Activated CD4-positive, alpha-beta T cell treated with anti-CD3 and anti-CD28 coated beads, Interleukin-2, amount 10 ng/mL, durations not matched to agents 7 days and 5 days (primary cell): ENCODE measurements around the gene PRKCA. TPM values are rescaled to one million over a fixed set of nuclear protein-coding genes. Genes with fewer than 3 reads are reported as not detected.

ENCODE experiments used
- CTCF ChIA-PET: fragments of 350-600 bp; sonication (Branson Sonifier 250); formaldehyde crosslinking; loops from one replicate; lab custom pipeline; 2021; ENCODE audit warnings: antibody characterized with exemption; lab: Charles Lee
- POLR2A ChIA-PET: fragments of 350-600 bp; sonication (Branson Sonifier 250); formaldehyde crosslinking; loops from one replicate; lab custom pipeline; 2021; ENCODE audit warnings: antibody characterized with exemption; lab: Charles Lee
- DNase-seq: peaks from one replicate; pipeline ENCODE4 v3.0.0-alpha.2; 2020
- H3K27ac Mint-ChIP-seq: one replicate; pipeline ENCODE4 v1.8.0; 2021; ENCODE audit warnings: mild to moderate bottlenecking, moderate library complexity, mixed read lengths
- H3K27me3 Mint-ChIP-seq: one replicate; pipeline ENCODE4 v1.8.0; 2021; ENCODE audit warnings: mixed read lengths
- H3K36me3 Mint-ChIP-seq: one replicate; pipeline ENCODE4 v1.8.0; 2021; ENCODE audit warnings: low read depth, mixed read lengths
- H3K4me1 Mint-ChIP-seq: one replicate; pipeline ENCODE4 v1.8.0; 2021; ENCODE audit warnings: mixed read lengths
- H3K4me3 Mint-ChIP-seq: one replicate; pipeline ENCODE4 v1.8.0; 2021; ENCODE audit warnings: mild to moderate bottlenecking, moderate library complexity, mixed read lengths
- H3K9me3 Mint-ChIP-seq: one replicate; pipeline ENCODE4 v1.8.0; 2021; ENCODE audit warnings: mixed read lengths
- total RNA-seq, 2 experiments: library from RNA; stranded (reverse); gene quantifications; one replicate each; pipeline ENCODE4 v1.2.3, GENCODE V29; 2021

Gene PRKCA
- total RNA-seq, 2 experiments from 2014 or later, result 72.8 to 74.6 TPM

DNA sequence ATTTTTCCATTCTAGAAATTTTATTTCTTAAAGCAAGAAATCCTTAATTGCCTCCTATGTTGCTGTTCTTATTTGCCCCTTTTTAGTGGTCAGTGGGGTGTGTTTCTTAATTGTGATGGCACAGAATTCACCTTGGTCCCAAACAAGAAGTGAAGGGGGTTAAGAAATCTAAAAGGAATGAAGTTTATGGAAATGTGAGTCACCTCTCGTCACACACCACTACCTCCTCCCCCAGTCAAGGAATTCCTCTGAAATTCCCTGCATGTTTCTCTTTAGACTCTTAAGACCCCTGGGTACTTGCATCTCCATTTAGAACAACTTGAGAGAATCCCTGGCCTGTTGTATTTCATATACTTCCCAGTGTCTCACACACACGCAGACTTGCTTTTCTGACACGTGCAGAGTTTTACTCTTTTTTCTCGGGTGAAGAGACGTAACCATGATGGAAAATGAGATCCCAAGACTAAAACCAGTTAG is 247.4 kb downstream of the PRKCA start:
- DNase-seq, result no peak
- ChIA-PET CTCF (interaction anchor here (1.3 kb wide), 1 partner anchor 10 kb away, joined by 3 read pairs; no protein-coding TSS in a partner anchor), POLR2A (no interaction called here)
- Mint-ChIP-seq H3K9me3 (peaks cover 17% of the 10 kb centered on the region), H3K4me3 (no peak overlapping the region), H3K27ac (no peak overlapping the region), H3K4me1 (peaks cover 41% of the 10 kb centered on the region), H3K36me3 (peaks cover 32% of the 10 kb centered on the region), H3K27me3 (no peaks in the 10 kb centered on the region)

DNA sequence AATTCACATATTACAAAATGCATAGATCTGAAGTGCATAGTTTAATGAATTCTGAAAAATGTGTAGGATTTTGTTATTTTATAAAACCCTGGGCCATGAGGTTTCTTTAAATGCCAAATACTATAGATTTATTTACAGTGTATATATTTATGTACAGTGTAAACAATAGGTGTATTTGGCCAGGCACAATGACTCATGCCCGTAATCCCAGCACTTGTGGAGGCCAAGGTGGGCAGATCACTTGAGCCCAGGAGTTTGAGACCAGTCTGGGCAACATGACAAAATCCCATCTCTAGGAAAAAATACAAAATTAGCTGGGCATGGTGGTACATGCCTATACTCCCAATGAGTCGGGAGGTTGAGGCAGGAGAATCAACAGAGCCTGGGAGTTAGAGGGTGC is 249.4 kb downstream of the PRKCA start:
- H3K4me3 Mint-ChIP-seq, result no peak overlapping the region
- H3K27me3 Mint-ChIP-seq, result no peaks in the 10 kb centered on the region
- POLR2A ChIA-PET, result no interaction called here
- H3K27ac Mint-ChIP-seq, result no peak overlapping the region
- peaks cover 30% of the 10 kb centered on the region for H3K4me1 Mint-ChIP-seq
- CTCF ChIA-PET, result no interaction called here
- peaks cover 3% of the 10 kb centered on the region for H3K9me3 Mint-ChIP-seq
- DNase-seq, result no peak
- peaks cover 26% of the 10 kb centered on the region for H3K36me3 Mint-ChIP-seq

DNA sequence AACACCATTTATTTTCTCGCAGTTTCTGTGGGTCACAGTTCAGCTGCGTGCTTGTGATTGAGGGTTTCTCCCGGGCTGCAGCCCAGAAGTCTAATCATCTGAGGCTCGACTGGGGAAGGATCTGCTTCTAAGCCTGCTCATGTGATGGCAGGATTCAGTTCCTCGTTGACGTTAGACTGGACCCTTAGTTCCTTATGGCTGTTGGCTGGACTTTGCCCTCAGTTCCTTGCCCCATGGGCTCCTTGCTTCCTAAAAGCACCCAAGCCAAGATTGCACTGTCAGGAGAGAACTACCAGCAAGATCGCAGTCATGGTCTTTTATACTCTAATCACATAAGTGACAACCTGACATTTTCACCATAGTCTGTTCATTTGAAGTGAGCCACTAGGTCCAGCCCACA is 250.0 kb downstream of the PRKCA start:
- Mint-ChIP-seq H3K36me3 (peaks cover 26% of the 10 kb centered on the region), H3K9me3 (no peaks in the 10 kb centered on the region), H3K4me3 (no peak overlapping the region), H3K27me3 (no peaks in the 10 kb centered on the region), H3K4me1 (peaks cover 24% of the 10 kb centered on the region), H3K27ac (no peak overlapping the region)
- no peak for DNase-seq
- POLR2A ChIA-PET, result no interaction called here
- CTCF ChIA-PET, result interaction anchor here (0.6 to 0.8 kb wide), 2 partner anchors 14 to 1088 kb away, joined by 3 read pairs; no protein-coding TSS in a partner anchor

DNA sequence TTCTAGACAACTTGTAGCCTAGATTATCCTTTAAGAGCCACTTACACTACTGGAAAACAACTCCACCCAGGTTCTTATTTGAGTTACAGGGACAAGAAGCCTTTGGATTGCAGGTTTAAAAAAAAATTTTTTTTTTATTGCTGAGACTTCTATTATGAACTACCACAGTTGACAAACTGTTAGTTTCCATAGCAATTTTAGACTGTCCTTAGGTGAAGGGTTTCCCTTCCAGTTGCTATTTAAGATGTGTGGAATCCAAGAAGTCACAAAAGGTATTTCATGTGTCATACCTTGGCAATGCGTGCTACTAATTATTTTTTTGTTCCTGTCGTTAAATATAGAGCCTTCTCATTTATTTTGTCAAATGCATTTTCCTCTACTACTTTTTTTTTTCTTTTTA is 253.2 kb downstream of the PRKCA start:
- ChIA-PET CTCF (interaction anchor here (0.7 kb wide), 2 partner anchors 11 to 172 kb away, joined by 3 to 7 read pairs; no protein-coding TSS in a partner anchor), POLR2A (no interaction called here)
- Mint-ChIP-seq H3K4me1 (no peaks in the 10 kb centered on the region), H3K27ac (no peak overlapping the region), H3K36me3 (peaks cover 19% of the 10 kb centered on the region), H3K27me3 (no peaks in the 10 kb centered on the region), H3K9me3 (no peaks in the 10 kb centered on the region), H3K4me3 (no peak overlapping the region)
- no peak for DNase-seq

DNA sequence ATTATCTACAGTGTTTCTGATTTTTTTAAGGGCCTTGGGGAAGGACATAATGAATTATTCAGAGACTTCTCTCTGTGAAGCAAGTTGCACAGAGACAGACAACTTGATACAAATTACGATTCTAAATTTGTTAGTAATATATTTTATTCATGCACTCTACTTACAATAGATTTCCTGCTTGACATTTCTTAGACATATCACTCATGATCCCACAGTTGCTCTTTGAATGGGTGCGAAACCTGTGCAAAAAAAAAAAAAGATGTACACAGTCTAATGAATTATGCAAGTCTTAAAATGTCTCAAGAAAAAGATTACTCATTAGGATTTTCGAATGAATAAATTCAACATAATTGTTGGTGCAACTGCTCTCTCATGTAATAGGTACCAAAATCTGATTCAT is 254.8 kb downstream of the PRKCA start:
- no peak overlapping the region for H3K4me3 Mint-ChIP-seq
- peaks cover 25% of the 10 kb centered on the region for H3K36me3 Mint-ChIP-seq
- H3K9me3 Mint-ChIP-seq, result no peaks in the 10 kb centered on the region
- CTCF ChIA-PET, result no interaction called here
- no peak overlapping the region for H3K27ac Mint-ChIP-seq
- POLR2A ChIA-PET, result no interaction called here
- no peaks in the 10 kb centered on the region for H3K27me3 Mint-ChIP-seq
- H3K4me1 Mint-ChIP-seq, result peaks cover 2% of the 10 kb centered on the region
- DNase-seq, result no peak

DNA sequence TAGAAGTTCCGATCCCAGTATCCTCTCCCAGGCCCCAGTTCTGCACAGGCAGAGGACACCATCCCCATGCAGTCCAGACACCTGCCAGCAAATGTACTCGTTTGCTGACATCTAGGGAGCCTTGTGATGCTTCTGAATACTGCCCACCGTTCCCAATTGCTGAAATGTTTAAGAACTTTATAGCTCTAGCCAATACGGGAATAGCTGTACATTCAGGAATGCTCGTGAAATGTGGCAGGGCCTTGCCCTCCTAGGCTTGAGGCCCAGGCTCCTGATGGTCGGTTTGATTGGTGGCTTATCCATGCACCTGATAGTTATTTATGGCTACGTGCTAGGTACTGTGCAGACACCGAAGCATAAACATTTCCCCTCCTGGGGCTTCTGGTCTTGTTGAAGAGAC is 255.5 kb downstream of the PRKCA start:
- Mint-ChIP-seq H3K4me1 (peaks cover 2% of the 10 kb centered on the region), H3K9me3 (no peaks in the 10 kb centered on the region), H3K27me3 (no peaks in the 10 kb centered on the region), H3K4me3 (no peak overlapping the region), H3K36me3 (peaks cover 25% of the 10 kb centered on the region), H3K27ac (no peak overlapping the region)
- POLR2A ChIA-PET, result no interaction called here
- no peak for DNase-seq
- CTCF ChIA-PET, result no interaction called here

DNA sequence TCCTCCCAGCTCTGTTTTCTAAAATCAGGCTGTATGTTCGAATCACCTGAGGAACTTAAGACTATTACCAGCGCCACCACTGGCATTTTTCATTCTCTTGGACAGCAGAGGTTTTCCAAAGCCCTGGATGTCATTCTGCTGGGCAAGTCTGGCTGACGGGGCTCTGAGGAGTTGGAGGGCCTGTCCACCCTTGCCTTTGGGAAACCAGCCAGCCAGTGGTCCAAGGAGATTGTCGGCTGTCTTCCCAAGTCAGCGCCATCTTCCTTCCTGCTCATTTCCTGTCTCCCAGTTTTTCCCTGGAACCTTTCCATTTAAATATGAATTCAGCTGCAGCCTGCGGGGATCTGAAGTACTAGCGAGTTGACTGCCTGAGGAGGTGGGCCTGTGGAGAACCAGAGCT is 258.3 kb downstream of the PRKCA start:
- H3K9me3 Mint-ChIP-seq, result no peaks in the 10 kb centered on the region
- no peak overlapping the region for H3K4me3 Mint-ChIP-seq
- no peaks in the 10 kb centered on the region for H3K27me3 Mint-ChIP-seq
- CTCF ChIA-PET, result interaction anchor here (0.6 kb wide), 1 partner anchor 961 kb away, joined by 3 read pairs; no protein-coding TSS in a partner anchor
- H3K4me1 Mint-ChIP-seq, result peaks cover 9% of the 10 kb centered on the region
- POLR2A ChIA-PET, result no interaction called here
- no peak overlapping the region for H3K27ac Mint-ChIP-seq
- DNase-seq, result no peak
- peaks cover 14% of the 10 kb centered on the region for H3K36me3 Mint-ChIP-seq

DNA sequence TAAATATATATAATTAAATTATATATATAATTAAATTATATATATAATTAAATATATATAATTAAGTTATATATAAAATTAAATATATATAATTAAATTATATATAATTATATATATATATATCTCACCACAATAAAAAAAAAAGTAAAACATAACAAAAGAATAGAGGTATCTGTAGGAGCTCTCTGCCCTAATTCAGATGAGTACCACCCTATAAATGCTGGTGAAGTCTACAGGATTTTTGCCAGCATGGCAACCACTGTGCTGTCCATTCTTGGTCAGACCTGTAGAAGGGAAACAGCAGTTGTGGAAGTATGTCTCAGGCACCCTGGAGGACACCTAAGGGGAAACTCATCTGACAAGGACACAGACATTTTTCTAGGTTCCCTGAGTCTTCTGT is 259.7 kb downstream of the PRKCA start:
- Mint-ChIP-seq H3K36me3 (peaks cover 10% of the 10 kb centered on the region), H3K4me3 (no peak overlapping the region), H3K27me3 (no peaks in the 10 kb centered on the region), H3K27ac (no peak overlapping the region), H3K9me3 (no peaks in the 10 kb centered on the region), H3K4me1 (peaks cover 15% of the 10 kb centered on the region)
- POLR2A ChIA-PET, result interaction anchor here (0.6 to 0.7 kb wide), 2 partner anchors 11 to 275 kb away, joined by 3 to 8 read pairs; no protein-coding TSS in a partner anchor
- CTCF ChIA-PET, result no interaction called here
- DNase-seq, result no peak

DNA sequence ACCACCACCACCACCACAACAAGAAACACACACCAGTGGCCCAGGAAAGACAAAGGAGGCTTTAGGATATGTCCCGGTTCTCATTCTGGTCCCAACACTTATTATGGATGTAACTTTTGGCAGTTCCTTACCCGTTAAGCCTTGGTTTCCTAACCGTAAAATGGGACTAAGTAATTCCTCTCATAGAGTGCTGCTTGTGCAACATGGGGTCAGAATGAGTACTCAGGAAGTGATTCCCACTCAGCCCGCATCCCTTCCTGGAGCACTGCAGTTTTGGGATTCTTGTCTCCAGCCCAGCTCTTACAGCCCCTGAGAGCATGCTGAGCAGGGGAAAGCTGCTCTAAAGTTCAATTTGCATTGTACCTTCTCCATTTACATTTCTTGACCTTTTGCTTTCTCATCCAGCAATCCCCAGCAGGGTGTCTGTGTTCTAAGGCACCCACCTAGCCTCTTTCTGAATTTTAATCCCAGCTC is 262.6 kb downstream of the PRKCA start:
- H3K27ac Mint-ChIP-seq, result no peak overlapping the region
- peaks cover 22% of the 10 kb centered on the region for H3K4me1 Mint-ChIP-seq
- H3K36me3 Mint-ChIP-seq, result peaks cover 18% of the 10 kb centered on the region
- no peaks in the 10 kb centered on the region for H3K27me3 Mint-ChIP-seq
- peaks cover 1% of the 10 kb centered on the region for H3K9me3 Mint-ChIP-seq
- ChIA-PET POLR2A (no interaction called here), CTCF (interaction anchor here (0.8 kb wide), 1 partner anchor 17 kb away, joined by 3 read pairs; no protein-coding TSS in a partner anchor)
- DNase-seq, result no peak
- no peak overlapping the region for H3K4me3 Mint-ChIP-seq

DNA sequence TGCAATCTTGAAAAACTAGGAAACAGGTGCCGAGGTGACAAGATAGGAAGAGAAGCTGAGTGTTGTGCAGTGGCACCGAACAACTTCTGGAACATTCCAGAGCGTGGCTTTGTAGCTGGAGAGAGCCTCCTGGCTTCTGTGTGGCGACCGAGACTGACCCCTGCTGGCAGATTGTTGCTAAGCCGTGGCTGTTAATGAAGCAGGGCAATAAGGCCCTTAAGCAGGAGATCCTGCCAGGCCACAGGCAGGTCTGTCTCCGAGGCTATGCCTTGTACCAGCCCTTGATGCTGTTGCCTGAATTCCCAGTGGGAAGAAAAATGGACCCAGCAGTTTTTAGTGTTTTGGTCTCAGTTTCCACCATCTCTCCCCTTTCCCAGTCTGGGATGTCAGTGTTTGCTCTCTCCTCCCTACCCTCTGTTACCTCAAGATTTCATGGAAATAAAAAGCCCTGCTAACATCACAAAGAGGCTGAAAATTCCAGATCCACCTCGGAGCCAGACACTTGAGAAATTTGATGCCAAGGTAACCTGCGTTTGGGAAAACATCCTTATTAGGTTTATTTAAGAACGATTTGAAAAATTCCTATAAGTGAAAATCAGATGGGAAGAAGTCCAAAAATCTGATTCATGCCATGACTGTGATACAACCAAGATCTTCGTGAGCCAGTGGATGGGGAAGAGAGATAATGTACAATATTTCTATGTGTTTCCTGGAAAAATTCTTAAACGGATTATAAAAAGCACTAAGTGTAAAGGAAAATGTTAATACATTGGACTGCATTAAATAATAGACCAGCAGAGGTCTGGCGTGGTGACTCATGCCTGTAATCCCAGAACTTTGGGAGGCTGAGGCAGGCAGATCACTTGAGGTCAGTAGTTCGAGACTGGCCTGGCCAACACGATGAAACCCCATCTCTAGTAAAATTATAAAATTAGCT is 265.1 kb downstream of the PRKCA start:
- no peaks in the 10 kb centered on the region for H3K27me3 Mint-ChIP-seq
- ChIA-PET POLR2A (no interaction called here), CTCF (interaction anchor here (0.8 to 1.6 kb wide), 12 partner anchors 12 to 366 kb away, joined by 3 to 5 read pairs (median 4); no protein-coding TSS in a partner anchor)
- peaks cover 13% of the 10 kb centered on the region for H3K36me3 Mint-ChIP-seq
- DNase-seq, result peak; percentile 79
- no peak overlapping the region for H3K4me3 Mint-ChIP-seq
- peaks cover 1% of the 10 kb centered on the region for H3K9me3 Mint-ChIP-seq
- H3K4me1 Mint-ChIP-seq, result peaks cover 20% of the 10 kb centered on the region
- H3K27ac Mint-ChIP-seq, result peak overlapping the region; percentile 10

DNA sequence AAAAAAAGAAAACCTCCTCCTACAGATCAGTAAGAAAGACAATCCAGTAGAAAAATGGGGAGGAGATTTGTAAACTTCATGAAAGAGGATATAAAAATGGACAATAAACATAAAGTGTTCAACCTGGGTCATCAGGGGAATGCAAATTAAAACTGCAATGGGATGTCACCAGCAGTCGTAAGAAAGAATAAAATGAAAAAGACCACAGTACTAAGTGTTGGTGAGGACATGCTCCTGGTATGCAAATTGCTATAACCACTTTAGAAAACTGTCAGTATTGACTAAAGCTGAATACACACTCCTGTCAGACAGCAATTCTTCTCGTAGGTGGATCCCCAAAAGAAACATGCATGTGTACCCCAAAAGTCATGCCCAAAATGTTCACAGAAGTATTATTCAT is 267.2 kb downstream of the PRKCA start:
- ChIA-PET CTCF (no interaction called here), POLR2A (no interaction called here)
- Mint-ChIP-seq H3K27me3 (no peaks in the 10 kb centered on the region), H3K4me3 (no peak overlapping the region), H3K9me3 (peaks cover 1% of the 10 kb centered on the region), H3K36me3 (peaks cover 13% of the 10 kb centered on the region), H3K27ac (no peak overlapping the region), H3K4me1 (peaks cover 15% of the 10 kb centered on the region)
- no peak for DNase-seq

DNA sequence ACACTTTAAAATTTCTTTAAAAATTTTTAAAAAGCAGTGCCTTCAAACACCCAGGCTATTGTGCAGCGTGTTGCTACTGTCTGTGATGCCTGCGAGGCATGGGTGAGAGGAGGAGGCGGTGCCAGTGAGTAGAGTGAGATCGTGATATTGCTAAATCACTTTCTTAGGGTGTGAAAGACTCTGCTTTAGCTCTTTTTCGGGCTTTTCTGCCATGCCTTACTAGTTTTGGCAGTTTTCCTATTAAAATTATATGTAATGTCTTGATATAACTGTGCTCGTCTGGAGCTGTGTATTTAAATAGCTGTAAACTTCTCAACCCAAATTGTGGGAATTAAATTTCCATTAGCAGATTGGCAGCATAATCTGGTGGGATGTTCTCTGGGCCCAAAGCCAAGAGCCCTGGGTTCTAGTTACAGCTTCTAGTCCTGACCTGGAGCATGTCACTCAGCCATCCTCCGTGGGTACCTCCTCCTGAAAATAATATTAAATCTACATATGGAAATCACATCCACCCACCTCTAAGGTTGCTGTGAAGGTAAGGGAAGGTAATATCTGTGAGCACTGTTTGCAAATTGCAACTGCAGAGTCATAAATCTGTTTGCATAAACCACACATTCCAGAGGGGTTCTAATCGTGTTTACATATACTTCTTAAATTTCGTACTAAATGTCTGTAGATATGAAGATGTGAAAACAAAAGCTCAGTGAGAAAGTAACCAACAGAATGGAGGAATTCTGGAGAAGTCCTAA is 268.2 kb downstream of the PRKCA start:
- DNase-seq, result no peak
- Mint-ChIP-seq H3K36me3 (peaks cover 13% of the 10 kb centered on the region), H3K4me1 (peaks cover 14% of the 10 kb centered on the region), H3K4me3 (no peak overlapping the region), H3K9me3 (peaks cover 1% of the 10 kb centered on the region), H3K27ac (no peak overlapping the region), H3K27me3 (no peaks in the 10 kb centered on the region)
- ChIA-PET CTCF (no interaction called here), POLR2A (no interaction called here)
